GM19467 (cell line): ENCODE results near the gene GNG7.
"Not testable (repeated sequence)": the region's sequence is repeated elsewhere in the genome, so short reads cannot be mapped to it uniquely, and the experiment has no call there.

Experiments used
- ATAC-seq: cut with Tn5 transposase; IDR thresholded peaks from one replicate; pipeline ENCODE4 v1.9.1; 2021; ENCODE audit warnings: mild to moderate bottlenecking, moderate library complexity; ENCODE audit not compliant: unreplicated experiment

Gene GNG7

GRCh38 chr19:2556221-2557092 lies 146.0 kb downstream of the GNG7 start:
- no peak for ATAC-seq

- no peak for ATAC-seq
Measured at GRCh38 chr19:2555422-2556220, 146.9 kb downstream of the GNG7 start.

- ATAC-seq = no peak
Measured at GRCh38 chr19:2554856-2555255, 147.6 kb downstream of the GNG7 start.

GRCh38 chr19:2553510-2553909 lies 149.0 kb downstream of the GNG7 start:
- no peak for ATAC-seq

- peak; percentile 51 for ATAC-seq
Measured at GRCh38 chr19:2552859-2553258, 149.6 kb downstream of the GNG7 start.

- ATAC-seq = no peak
Measured at GRCh38 chr19:2551864-2552185, 150.7 kb downstream of the GNG7 start.

GRCh38 chr19:2551172-2551863 lies 151.2 kb downstream of the GNG7 start:
- no peak for ATAC-seq

GRCh38 chr19:2550431-2551171 lies 151.9 kb downstream of the GNG7 start:
- ATAC-seq = no peak

GRCh38 chr19:2549701-2550191 lies 152.7 kb downstream of the GNG7 start:
- no peak for ATAC-seq

- no peak for ATAC-seq
Measured at GRCh38 chr19:2548966-2549365, 153.5 kb downstream of the GNG7 start.

GRCh38 chr19:2547721-2548120 lies 154.8 kb downstream of the GNG7 start:
- ATAC-seq = no peak

GRCh38 chr19:2547033-2547680 lies 155.3 kb downstream of the GNG7 start:
- ATAC-seq = no peak

- no peak for ATAC-seq
Measured at GRCh38 chr19:2546128-2547032, 156.1 kb downstream of the GNG7 start.

- not testable (repeated sequence) for ATAC-seq
Measured at GRCh38 chr19:2545416-2546127, 156.9 kb downstream of the GNG7 start.

- ATAC-seq = no peak
Measured at GRCh38 chr19:2544576-2545415, 157.7 kb downstream of the GNG7 start.

GRCh38 chr19:2543463-2544442 lies 158.7 kb downstream of the GNG7 start:
- ATAC-seq = no peak
